Activated CD4-positive, alpha-beta T cell treated with anti-CD3 and anti-CD28 coated beads, Interleukin-2, amount 10 ng/mL, durations not matched to agents 24 days and 14 days (primary cell): ENCODE data around the gene RBM47. TPM values are rescaled to one million over a fixed set of nuclear protein-coding genes. Genes with fewer than 3 reads are reported as not detected.
"Not testable (repeated sequence)": the region's sequence is repeated elsewhere in the genome, so short reads cannot be mapped to it uniquely, and the experiment has no call there.

Experiments
- DNase-seq: peaks from one replicate; pipeline ENCODE4 v3.0.0; 2022
- H3K27ac Mint-ChIP-seq: one replicate; pipeline ENCODE4 v1.8.0; 2022; ENCODE audit warnings: mild to moderate bottlenecking, mixed read lengths
- H3K27me3 Mint-ChIP-seq: one replicate; pipeline ENCODE4 v1.8.0; 2022; ENCODE audit warnings: mixed read lengths
- H3K36me3 Mint-ChIP-seq: one replicate; pipeline ENCODE4 v1.8.0; 2022; ENCODE audit warnings: low read depth, mild to moderate bottlenecking, mixed read lengths
- H3K4me1 Mint-ChIP-seq: one replicate; pipeline ENCODE4 v1.8.0; 2021; ENCODE audit warnings: mixed read lengths
- H3K4me3 Mint-ChIP-seq: one replicate; pipeline ENCODE4 v1.8.0; 2022; ENCODE audit warnings: mild to moderate bottlenecking, moderate library complexity, mixed read lengths
- H3K9me3 Mint-ChIP-seq: one replicate; pipeline ENCODE4 v1.8.0; 2021; ENCODE audit warnings: mixed read lengths
- intact Hi-C: fragments of 100-400 bp; cut with micrococcal nuclease; formaldehyde crosslinking; loops from one replicate; pipeline ENCODE4 v1.15.1; 2023
- total RNA-seq: library from RNA; stranded (reverse); gene quantifications from 2 replicates; pipeline ENCODE4 v1.2.3, GENCODE V29; 2022

The RBM47 gene
- total RNA-seq, 1 donor from 2014 or later: 13.0 TPM

DNA sequence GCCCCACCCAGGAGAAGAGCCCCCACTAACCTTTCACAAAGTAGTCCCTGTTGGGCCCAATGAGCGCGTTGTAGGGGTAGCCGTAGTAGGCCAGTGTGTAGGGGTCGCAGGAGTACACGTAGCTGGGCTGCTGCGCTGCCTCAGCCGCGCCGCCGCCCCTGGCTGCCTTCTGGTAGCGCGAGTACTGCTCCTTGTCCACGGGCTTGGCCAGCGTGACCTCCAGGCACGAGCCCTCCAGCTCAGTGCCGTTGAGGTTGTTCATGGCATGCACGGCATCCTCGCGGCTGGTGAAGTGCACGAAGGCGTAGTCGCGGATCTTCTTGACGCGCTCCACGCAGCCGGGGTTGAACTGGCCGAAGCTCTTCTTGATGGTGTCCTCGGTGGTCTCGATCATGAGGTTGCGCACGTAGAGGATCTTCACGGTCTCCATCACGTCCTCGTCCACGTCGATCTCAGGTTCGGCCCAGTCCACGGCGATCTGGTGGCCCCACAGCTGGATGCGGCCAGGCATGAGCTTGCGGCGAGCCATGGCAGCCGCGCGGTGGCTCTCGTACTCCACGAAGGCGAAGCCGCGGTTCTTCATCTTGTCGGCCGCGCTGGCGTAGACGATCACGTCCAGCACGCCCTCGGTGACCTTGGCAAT, 191.8 kb downstream of the RBM47 start:
- Mint-ChIP-seq H3K36me3 (peaks cover 27% of the 10 kb centered on the region), H3K27ac (no peak overlapping the region), H3K9me3 (no peaks in the 10 kb centered on the region), H3K27me3 (no peaks in the 10 kb centered on the region), H3K4me3 (no peak overlapping the region), H3K4me1 (peaks cover 55% of the 10 kb centered on the region)
- DNase-seq: no peak
- intact Hi-C loops: loop anchor here (10.0 kb wide), 2 partner anchors 117 to 277 kb away; no protein-coding TSS in a partner anchor

DNA sequence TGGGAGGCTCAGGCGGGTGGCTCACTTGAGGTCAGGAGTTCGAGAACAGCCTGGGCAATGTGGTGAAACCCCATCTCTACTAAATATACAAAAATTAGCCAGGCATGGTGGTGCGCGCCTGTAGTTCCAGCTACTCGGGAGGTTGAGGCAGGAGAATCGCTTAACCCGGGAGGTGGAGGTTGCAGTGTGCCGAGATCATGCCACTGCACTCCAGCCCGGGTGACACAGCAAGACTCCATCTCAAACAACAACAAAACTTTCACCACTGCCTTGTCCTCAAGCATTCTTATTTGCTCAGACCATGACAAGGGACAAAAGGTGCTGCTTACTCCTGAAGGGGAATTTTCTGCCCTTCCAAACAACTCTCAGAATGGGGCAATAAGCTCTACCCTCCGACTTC, 194.4 kb downstream of the RBM47 start:
- not testable (repeated sequence) for H3K27ac Mint-ChIP-seq, H3K9me3 Mint-ChIP-seq, DNase-seq, H3K27me3 Mint-ChIP-seq, H3K4me3 Mint-ChIP-seq
- peaks cover 40% of the 10 kb centered on the region for H3K36me3 Mint-ChIP-seq
- intact Hi-C loops: loop anchor here (10.0 kb wide), 2 partner anchors 119 to 279 kb away; no protein-coding TSS in a partner anchor
- peaks cover 58% of the 10 kb centered on the region for H3K4me1 Mint-ChIP-seq

DNA sequence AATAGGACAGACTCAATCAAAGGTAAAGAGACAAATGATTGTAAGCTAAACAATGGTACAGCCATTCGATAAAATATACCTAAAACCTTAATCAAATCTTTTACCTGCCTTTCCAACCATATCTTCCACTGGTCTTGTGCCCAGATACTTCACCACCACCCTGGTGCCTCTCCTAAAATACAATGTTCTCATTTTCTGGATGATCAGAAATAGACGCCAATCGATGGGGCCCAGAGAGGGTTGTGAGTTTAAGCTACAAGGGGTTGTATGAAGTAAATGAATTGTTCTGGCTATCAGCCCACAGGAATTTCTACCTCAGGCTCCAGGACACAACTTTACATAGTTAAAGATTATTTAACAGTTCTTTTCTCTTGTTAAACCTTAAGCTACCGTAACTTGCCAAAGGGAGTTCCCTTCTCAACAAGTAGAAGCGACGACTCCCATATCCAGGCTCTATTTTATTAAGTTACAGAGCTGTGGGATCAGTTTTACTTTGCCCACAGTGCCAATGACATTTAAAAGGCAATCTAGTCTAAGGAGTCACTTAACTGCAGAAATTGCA, 195.5 kb downstream of the RBM47 start:
- H3K4me1 Mint-ChIP-seq: peaks cover 50% of the 10 kb centered on the region
- H3K27me3 Mint-ChIP-seq: no peaks in the 10 kb centered on the region
- H3K27ac Mint-ChIP-seq: peak overlapping the region; percentile 21
- peaks cover 3% of the 10 kb centered on the region for H3K9me3 Mint-ChIP-seq
- intact Hi-C loops: loop anchor here (10.0 kb wide), 2 partner anchors 121 to 281 kb away; no protein-coding TSS in a partner anchor
- peak overlapping the region; percentile 64 for H3K4me3 Mint-ChIP-seq
- no peak for DNase-seq
- peaks cover 37% of the 10 kb centered on the region for H3K36me3 Mint-ChIP-seq

GRCh38 chr4:40432504-40432903, 197.2 kb downstream of the RBM47 start:
- Mint-ChIP-seq H3K27ac (peak overlapping the region; percentile 63), H3K4me1 (peaks cover 48% of the 10 kb centered on the region), H3K27me3 (no peaks in the 10 kb centered on the region), H3K9me3 (peaks cover 3% of the 10 kb centered on the region), H3K36me3 (peaks cover 36% of the 10 kb centered on the region), H3K4me3 (peak overlapping the region; percentile 45)
- intact Hi-C loops: loop anchor here (2.0 to 10.0 kb wide), 4 partner anchors 34 to 282 kb away; partner anchors contain the start of gene RBM47
- no peak for DNase-seq

DNA sequence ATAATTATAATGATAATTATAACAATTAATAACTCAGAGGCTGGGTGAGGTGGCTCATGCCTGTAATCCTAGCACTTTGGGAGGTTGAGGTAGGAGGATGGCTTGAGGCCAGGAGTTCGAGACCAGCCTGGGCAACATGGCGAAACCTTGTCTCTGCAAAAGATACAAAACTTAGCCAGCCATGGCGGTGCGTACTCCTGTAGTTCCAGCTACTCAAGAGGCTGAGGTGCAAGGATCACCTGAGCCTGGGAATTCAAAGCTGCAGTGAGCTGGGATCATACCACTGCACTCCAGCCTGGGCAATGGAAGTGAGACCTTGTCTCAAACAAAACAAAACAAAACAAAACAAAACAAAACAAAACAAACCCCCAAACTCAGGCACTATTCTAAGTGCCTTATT, 201.8 kb downstream of the RBM47 start:
- H3K9me3 Mint-ChIP-seq, H3K4me3 Mint-ChIP-seq, H3K27me3 Mint-ChIP-seq, intact Hi-C loops, H3K27ac Mint-ChIP-seq, DNase-seq: not testable (repeated sequence)
- peaks cover 22% of the 10 kb centered on the region for H3K4me1 Mint-ChIP-seq
- H3K36me3 Mint-ChIP-seq: peaks cover 26% of the 10 kb centered on the region

GRCh38 chr4:40427128-40427527, 202.5 kb downstream of the RBM47 start:
- Mint-ChIP-seq H3K4me1 (peaks cover 18% of the 10 kb centered on the region), H3K4me3 (no peak overlapping the region), H3K27me3 (no peaks in the 10 kb centered on the region), H3K27ac (no peak overlapping the region), H3K36me3 (peaks cover 24% of the 10 kb centered on the region), H3K9me3 (peaks cover 3% of the 10 kb centered on the region)
- DNase-seq: no peak
- intact Hi-C loops: no loop called here

- no peaks in the 10 kb centered on the region for H3K27me3 Mint-ChIP-seq
- intact Hi-C loops: no loop called here
These were observed 203.7 kb downstream of the RBM47 start for GRCh38 chr4:40425799-40426574.

GRCh38 chr4:40423735-40424134, 205.9 kb downstream of the RBM47 start:
- Mint-ChIP-seq H3K27me3 (no peaks in the 10 kb centered on the region), H3K4me1 (peaks cover 9% of the 10 kb centered on the region), H3K36me3 (peaks cover 18% of the 10 kb centered on the region), H3K27ac (no peak overlapping the region), H3K9me3 (peaks cover 3% of the 10 kb centered on the region), H3K4me3 (no peak overlapping the region)
- DNase-seq: no peak
- intact Hi-C loops: no loop called here

More at GRCh38 chr4:40425799-40426574, 203.7 kb downstream of the RBM47 start:
- Mint-ChIP-seq H3K4me3 (no peak overlapping the region), H3K27ac (no peak overlapping the region), H3K9me3 (peaks cover under 1% of the 10 kb centered on the region), H3K4me1 (peaks cover 11% of the 10 kb centered on the region), H3K36me3 (peaks cover 22% of the 10 kb centered on the region)
- no peak for DNase-seq

GRCh38 chr4:40421839-40422708, 207.6 kb downstream of the RBM47 start:
- Mint-ChIP-seq H3K4me1 (peaks cover 4% of the 10 kb centered on the region), H3K27me3 (no peaks in the 10 kb centered on the region), H3K4me3 (no peak overlapping the region), H3K9me3 (peaks cover 3% of the 10 kb centered on the region), H3K36me3 (peaks cover 19% of the 10 kb centered on the region), H3K27ac (no peak overlapping the region)
- no peak for DNase-seq
- intact Hi-C loops: no loop called here

GRCh38 chr4:40419231-40419912, 210.3 kb downstream of the RBM47 start:
- intact Hi-C loops: no loop called here
- peaks cover 3% of the 10 kb centered on the region for H3K9me3 Mint-ChIP-seq
- peaks cover 14% of the 10 kb centered on the region for H3K36me3 Mint-ChIP-seq
- H3K27ac Mint-ChIP-seq: no peak overlapping the region
- H3K4me1 Mint-ChIP-seq: peaks cover 2% of the 10 kb centered on the region
- no peak overlapping the region for H3K4me3 Mint-ChIP-seq
- DNase-seq: no peak
- peaks cover 2% of the 10 kb centered on the region for H3K27me3 Mint-ChIP-seq

GRCh38 chr4:40418430-40419230, 211.0 kb downstream of the RBM47 start:
- intact Hi-C loops: no loop called here
- H3K27ac Mint-ChIP-seq: no peak overlapping the region
- peaks cover 13% of the 10 kb centered on the region for H3K36me3 Mint-ChIP-seq
- H3K4me1 Mint-ChIP-seq: peaks cover 4% of the 10 kb centered on the region
- H3K9me3 Mint-ChIP-seq: peaks cover 3% of the 10 kb centered on the region
- H3K27me3 Mint-ChIP-seq: peaks cover 5% of the 10 kb centered on the region
- DNase-seq: no peak
- no peak overlapping the region for H3K4me3 Mint-ChIP-seq

DNA sequence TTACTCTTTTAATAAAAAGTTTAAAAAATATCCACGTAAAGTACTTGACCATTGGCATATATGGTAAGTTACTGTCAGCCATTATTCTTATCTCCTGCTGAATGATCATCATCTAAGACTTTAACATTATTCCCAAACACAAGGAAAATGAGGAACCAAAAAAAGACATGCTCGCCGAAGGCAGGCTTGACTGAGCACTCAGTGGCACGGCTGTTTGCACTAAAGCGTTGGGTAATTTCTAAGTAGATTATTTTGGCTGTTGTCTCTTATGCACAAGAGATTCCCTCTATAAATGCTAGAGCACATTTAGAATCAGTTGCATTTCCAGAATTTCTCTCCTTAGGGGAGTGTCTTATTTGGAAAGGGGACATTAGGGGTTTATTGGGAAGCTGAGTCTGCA, 211.7 kb downstream of the RBM47 start:
- intact Hi-C loops: no loop called here
- peaks cover 4% of the 10 kb centered on the region for H3K4me1 Mint-ChIP-seq
- DNase-seq: no peak
- peaks cover 5% of the 10 kb centered on the region for H3K27me3 Mint-ChIP-seq
- no peak overlapping the region for H3K4me3 Mint-ChIP-seq
- H3K27ac Mint-ChIP-seq: no peak overlapping the region
- peaks cover 3% of the 10 kb centered on the region for H3K9me3 Mint-ChIP-seq
- peaks cover 11% of the 10 kb centered on the region for H3K36me3 Mint-ChIP-seq
